ENCODE measurements around the gene KLF3. TPM values are rescaled to one million over a fixed set of nuclear protein-coding genes. Genes with fewer than 3 reads are reported as not detected.

The KLF3 gene
- polyA plus RNA-seq, 1 experiment: 11.4 TPM

DNA sequence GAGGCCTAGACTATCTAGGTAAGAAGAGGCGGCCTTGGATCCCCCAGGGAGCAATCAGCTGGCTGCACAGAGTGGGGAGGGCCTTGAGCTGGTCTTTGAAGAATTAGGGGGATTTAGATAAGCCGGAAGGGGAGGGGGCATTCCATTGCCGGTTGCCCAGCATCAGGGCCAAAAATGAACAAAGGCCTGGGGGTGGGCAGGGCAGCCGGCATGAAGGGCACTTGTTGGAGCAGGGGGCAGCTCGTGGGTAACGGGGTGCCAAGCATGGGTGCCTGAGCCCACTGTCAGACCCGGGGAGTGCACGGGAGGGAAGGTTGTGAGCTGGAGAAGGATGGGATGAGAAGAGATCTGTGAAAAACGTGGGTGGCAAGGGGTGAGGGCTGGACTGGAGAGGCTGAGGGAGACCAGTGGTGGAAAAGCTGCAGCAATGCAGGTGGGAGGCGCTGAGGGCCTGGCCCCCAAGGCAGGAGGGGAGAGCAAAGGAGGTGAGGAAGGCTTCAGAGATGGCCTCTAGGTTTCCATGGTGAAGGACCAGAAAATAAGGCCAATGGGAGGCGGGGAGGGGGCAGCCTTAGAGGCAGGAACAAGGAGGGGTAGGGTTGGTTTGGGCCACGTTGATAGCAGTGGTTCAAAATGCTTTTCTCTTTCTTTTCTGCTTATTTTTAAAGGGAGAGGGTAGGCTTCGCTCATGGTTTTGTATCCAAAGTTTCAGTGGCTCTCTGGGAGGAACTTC lies 8.6 kb downstream of the KLF3 start:
- ChIA-PET POLR2A (no interaction called here), CTCF (interaction anchor here (1.2 to 1.4 kb wide), 2 partner anchors 354 to 492 kb away, joined by 3 to 4 read pairs; no protein-coding TSS in a partner anchor)
- Histone ChIP-seq H3K27me3 (ENCODE audit: control insufficient read depth, insufficient read depth, low read length) (no peaks in the 10 kb centered on the region), H3K4me3 (ENCODE audit: low read depth, low read length) (no peak overlapping the region), H3K36me3 (ENCODE audit: control insufficient read depth, insufficient read depth, low read length) (0 out of 2 replicates have a peak, but pooled peaks cover 1% of the 10 kb centered on the region)
- no peak for DNase-seq (ENCODE audit: low read depth)
- TF ChIP-seq, protein P1, sequence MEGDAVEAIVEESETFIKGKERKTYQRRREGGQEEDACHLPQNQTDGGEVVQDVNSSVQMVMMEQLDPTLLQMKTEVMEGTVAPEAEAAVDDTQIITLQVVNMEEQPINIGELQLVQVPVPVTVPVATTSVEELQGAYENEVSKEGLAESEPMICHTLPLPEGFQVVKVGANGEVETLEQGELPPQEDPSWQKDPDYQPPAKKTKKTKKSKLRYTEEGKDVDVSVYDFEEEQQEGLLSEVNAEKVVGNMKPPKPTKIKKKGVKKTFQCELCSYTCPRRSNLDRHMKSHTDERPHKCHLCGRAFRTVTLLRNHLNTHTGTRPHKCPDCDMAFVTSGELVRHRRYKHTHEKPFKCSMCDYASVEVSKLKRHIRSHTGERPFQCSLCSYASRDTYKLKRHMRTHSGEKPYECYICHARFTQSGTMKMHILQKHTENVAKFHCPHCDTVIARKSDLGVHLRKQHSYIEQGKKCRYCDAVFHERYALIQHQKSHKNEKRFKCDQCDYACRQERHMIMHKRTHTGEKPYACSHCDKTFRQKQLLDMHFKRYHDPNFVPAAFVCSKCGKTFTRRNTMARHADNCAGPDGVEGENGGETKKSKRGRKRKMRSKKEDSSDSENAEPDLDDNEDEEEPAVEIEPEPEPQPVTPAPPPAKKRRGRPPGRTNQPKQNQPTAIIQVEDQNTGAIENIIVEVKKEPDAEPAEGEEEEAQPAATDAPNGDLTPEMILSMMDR (IDR thresholded peaks at IDR 0.05; ENCODE audit: insufficient read depth, low read depth, low read length): no peak

DNA sequence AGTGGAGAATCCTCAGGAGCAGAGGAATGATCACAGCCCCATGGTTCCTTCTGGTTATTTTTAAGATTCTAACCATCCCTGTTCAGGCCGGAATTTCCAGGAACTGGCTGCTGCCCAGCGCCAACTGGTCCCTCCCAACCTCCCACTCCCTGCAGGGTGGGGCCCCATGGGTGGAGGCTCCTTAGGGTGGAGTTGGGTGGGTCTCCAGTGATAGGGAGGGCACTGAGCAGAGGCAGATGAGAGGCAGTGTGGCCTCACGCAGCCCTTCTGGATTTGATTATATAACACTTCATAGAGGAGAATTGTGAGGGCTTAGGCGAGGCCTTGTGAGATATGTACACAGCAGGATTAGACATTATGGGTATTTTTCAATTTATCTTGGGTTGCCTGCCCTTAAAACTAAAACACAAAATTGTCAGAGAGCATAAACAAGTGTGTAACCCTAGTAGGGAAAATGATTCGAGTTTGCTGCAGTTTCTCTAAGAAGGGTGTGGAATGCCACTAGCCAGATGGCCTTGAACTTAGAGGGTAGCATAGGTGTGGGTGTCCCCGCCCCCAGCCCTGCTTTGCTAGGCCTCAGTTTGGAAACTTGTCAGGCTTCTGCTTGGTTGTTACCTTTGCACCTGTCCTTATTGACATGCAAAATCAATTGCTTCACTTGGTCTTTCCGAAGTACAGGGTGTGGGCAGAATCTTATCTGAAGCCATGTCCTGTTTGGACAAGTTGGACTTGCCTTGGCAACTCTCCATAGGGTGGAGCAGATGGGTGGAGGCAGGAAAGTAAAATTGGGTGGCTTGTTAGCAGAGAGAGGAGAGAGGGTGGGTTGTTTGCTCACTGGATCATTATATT lies 9.4 kb downstream of the KLF3 start:
- peak; percentile 19 for DNase-seq (ENCODE audit: low read depth)
- ChIA-PET POLR2A (no interaction called here), CTCF (interaction anchor here (0.7 to 5.8 kb wide), 3 partner anchors 337 to 494 kb away, joined by 3 to 51 read pairs (median 4); no protein-coding TSS in a partner anchor)
- H3K36me3 ChIP-seq (ENCODE audit: control insufficient read depth, insufficient read depth, low read length): 0 out of 2 replicates have a peak, but pooled peaks cover 1% of the 10 kb centered on the region
- no peak overlapping the region for H3K4me3 ChIP-seq (ENCODE audit: low read depth, low read length)
- TF ChIP-seq, protein P1 (IDR thresholded peaks at IDR 0.05; ENCODE audit: insufficient read depth, low read depth, low read length): no peak
- H3K27me3 ChIP-seq (ENCODE audit: control insufficient read depth, insufficient read depth, low read length): no peaks in the 10 kb centered on the region

DNA sequence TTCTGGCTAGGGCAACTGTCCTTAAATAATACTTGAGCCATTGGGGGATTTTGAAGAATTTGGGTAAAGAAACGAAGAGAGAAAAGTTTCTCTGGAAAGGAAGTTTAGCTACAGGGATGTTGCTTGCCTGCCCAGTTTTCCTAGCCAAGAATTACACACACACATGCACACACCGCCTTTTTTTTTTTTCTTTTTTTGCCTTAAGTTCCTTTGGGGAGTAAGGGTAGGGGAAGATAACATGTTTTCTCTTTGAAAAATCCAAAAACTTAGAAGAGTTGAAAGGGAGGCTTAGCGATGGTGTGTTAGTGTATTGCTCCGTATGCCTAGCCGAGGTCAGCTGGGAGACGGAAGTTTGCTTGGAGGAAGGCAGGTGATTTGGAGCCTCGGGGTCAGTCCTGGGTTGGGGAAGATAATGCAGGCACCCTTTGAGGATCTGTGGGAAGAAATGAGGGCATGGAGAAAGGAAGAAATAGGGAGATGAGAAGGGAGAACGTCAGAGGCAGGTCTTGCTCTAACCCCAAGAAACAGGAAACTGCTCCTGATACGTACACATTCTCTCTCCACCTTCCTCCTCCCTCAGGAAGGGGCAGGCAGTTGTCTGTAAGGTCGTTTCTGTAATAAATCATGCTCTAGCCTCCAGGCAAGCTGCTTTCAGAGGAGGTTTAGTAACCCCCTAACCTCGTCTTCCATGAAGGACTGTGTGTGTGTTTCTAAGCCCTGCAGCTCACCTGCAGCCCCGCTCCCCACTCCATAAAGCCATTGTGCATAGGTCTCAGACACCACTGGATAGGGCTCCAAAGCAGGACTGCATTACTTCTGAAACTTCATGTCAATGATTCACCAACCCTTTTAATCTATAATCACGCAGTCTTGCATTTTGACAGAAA lies 10.5 kb downstream of the KLF3 start:
- CTCF ChIA-PET: interaction anchor here (0.6 to 5.8 kb wide), 30 partner anchors 8 to 622 kb away, joined by 3 to 51 read pairs (median 4); no protein-coding TSS in a partner anchor
- no peak for DNase-seq (ENCODE audit: low read depth)
- Histone ChIP-seq H3K36me3 (ENCODE audit: control insufficient read depth, insufficient read depth, low read length) (0 out of 2 replicates have a peak, but pooled peaks cover 1% of the 10 kb centered on the region), H3K4me3 (ENCODE audit: low read depth, low read length) (no peak overlapping the region), H3K27me3 (ENCODE audit: control insufficient read depth, insufficient read depth, low read length) (no peaks in the 10 kb centered on the region)
- POLR2A ChIA-PET: no interaction called here
- TF ChIP-seq, protein P1 (IDR thresholded peaks at IDR 0.05; ENCODE audit: insufficient read depth, low read depth, low read length): no peak

DNA sequence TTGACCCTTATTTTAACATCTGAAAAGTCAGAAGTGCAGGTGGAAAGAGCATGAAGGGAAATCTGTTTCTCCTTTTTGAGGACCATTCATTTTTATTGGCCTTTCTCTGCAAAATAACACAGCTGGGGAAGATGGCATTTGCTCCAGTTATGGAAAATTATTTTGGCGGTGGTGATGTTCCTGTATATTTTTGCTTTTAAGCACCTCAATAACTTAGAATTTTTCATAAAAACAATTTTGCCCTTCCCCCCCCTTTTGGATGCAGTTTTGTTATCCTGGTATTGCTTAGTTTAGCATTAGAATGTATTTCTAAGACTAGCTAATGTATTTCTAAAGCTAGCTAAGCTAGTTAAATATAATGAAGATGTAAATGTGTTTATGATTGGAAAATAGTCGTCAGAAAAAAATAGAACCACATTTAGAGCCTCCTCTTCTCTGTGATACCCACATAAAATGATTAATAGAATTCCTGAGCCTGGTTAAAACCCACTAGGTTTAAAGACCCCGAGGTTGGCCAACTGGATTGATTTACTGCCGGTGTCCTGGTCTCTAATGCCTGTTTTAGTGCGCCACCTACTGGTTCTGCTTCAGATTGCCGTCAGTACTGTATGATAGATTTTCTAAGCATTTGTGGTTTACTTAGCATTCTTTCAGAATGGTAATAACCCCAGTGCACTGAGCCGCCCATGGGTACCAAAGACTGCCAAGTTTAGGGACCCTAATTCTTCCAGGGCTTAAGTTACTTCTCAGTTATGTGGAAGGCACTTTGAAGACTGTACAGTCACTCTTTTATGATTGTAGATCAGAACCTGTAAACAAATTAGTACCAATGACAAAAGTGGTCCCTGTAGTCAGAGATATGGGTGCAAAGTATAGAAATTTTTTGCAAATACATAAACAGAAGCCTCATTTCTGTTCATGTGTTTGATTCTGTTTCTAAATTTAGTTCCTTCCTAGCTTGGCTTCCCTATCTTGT lies 11.4 kb downstream of the KLF3 start:
- peak; percentile 22 for DNase-seq (ENCODE audit: low read depth)
- peaks cover 2% of the 10 kb centered on the region for H3K36me3 ChIP-seq (ENCODE audit: control insufficient read depth, insufficient read depth, low read length)
- CTCF ChIA-PET: interaction anchor here (0.6 to 5.8 kb wide), 33 partner anchors 8 to 710 kb away, joined by 3 to 51 read pairs (median 3); partner anchors contain the start of gene TLR10
- POLR2A ChIA-PET: no interaction called here
- no peaks in the 10 kb centered on the region for H3K27me3 ChIP-seq (ENCODE audit: control insufficient read depth, insufficient read depth, low read length)
- TF ChIP-seq, protein P1 (IDR thresholded peaks at IDR 0.05; ENCODE audit: insufficient read depth, low read depth, low read length): peak; percentile 88
- no peak overlapping the region for H3K4me3 ChIP-seq (ENCODE audit: low read depth, low read length)
